Kidney (tissue), 14 donors: ENCODE data around the gene STX8. TPM values are rescaled to one million over a fixed set of nuclear protein-coding genes. Genes with fewer than 3 reads are reported as not detected.
A peak's percentile ranks its signal among the peaks of the same experiment; 100 is the strongest.

Source experiments
- DNase-seq, 5 donors: peaks; one replicate each; pipeline ENCODE4 v3.0.0-alpha.2; 2013 to 2020
- FAIRE-seq: peaks from 2 replicates; lab custom pipeline; 2012; peaks lifted over from hg19 to GRCh38; lab: Jason Lieb, UNC
- H3K27ac ChIP-seq, 2 donors: one replicate each; pipeline ENCODE4 v1.7.0; 2013; ENCODE audit warnings: low read depth in 2 of 2, low read length in 2 of 2, inconsistent platforms in 1 of 2
- H3K27me3 ChIP-seq: one replicate; pipeline ENCODE4 v1.7.1; 2013; ENCODE audit warnings: low read length, inconsistent platforms; ENCODE audit not compliant: control insufficient read depth, insufficient read depth
- H3K36me3 ChIP-seq, 3 donors: one replicate each; pipeline versions ENCODE4 v1.7.0 to v1.7.1; 2013; ENCODE audit warnings: low read length in 3 of 3, control low read depth in 1 of 3, inconsistent platforms in 1 of 3; ENCODE audit not compliant: insufficient read depth in 3 of 3, control insufficient read depth in 2 of 3
- H3K4me1 ChIP-seq, 3 donors: one replicate each; pipeline versions ENCODE4 v1.7.0 to v1.7.1; 2013; ENCODE audit warnings: low read length in 3 of 3, inconsistent platforms in 1 of 3, low read depth in 1 of 3; ENCODE audit not compliant: control insufficient read depth in 2 of 3, insufficient read depth in 2 of 3
- H3K4me3 ChIP-seq, 3 donors: one replicate each; pipeline versions ENCODE4 v1.7.0 to v1.8.1; 2013; ENCODE audit warnings: low read length in 3 of 3, control low read depth in 1 of 3, inconsistent platforms in 1 of 3
- H3K9ac ChIP-seq, 3 donors: one replicate each; pipeline versions ENCODE4 v1.7.0 to v1.7.1; 2013; ENCODE audit warnings: low read length in 3 of 3, control low read depth in 1 of 3, inconsistent platforms in 1 of 3
- H3K9me3 ChIP-seq, 3 donors: one replicate each; pipeline versions ENCODE4 v1.7.0 to v1.7.1; 2013; ENCODE audit warnings: low read length in 3 of 3, control low read depth in 1 of 3, inconsistent platforms in 1 of 3; ENCODE audit not compliant: control insufficient read depth in 2 of 3, insufficient read depth in 1 of 3
- CTCF ChIP-seq: IDR thresholded peaks from 3 replicates; pipeline ENCODE4 v1.5.1; 2012; ENCODE audit warnings: mild to moderate bottlenecking, moderate library complexity, borderline replicate concordance; ENCODE audit not compliant: insufficient read depth; ENCODE audit errors: extremely low read depth
- intact Hi-C: fragments of 100-400 bp; cut with DNase I; formaldehyde crosslinking; loops from one replicate; pipeline ENCODE4 v1.11.1; 2022
- polyA plus RNA-seq: library from polyadenylated mRNA; stranded (reverse); fragments of 350-450 nt; fragmentation: Illumina TruSeq; extraction: RNeasy Lipid Tissue Mini Kit (QIAGEN cat#74804); gene quantifications from one replicate; pipeline ENCODE4 v1.2.3, GENCODE V29; 2014; ENCODE audit warnings: low read depth, low replicate concordance; ENCODE audit not compliant: insufficient read depth
- total RNA-seq: library from RNA; stranded (reverse); fragmentation: NEBNext Ultra II Directional; extraction: Animal tissue kit (Norgen Biotek cat#: 25700); gene quantifications from one replicate; pipeline ENCODE4 v1.2.1, GENCODE V29; 2021
- donor health status: control.
- donor health status: control.
- donor health status: control.
- donor health status: control.
- donor health status: control.
- donor health status: DM: yes; HTN: yes; CAD: no.
- donor health status: Normal renal cell carcinoma (clear cell type).

STX8 gene
- total and polyA plus RNA-seq, 2 donors from 2014 or later: 67.2 to 127 TPM

- intact Hi-C loops: no loop called here
Measured at GRCh38 chr17:9435165-9435564, 140.5 kb downstream of the STX8 start.

GRCh38 chr17:9434642-9435057, 141.0 kb downstream of the STX8 start:
- H3K27ac ChIP-seq: peak overlapping the region in 1 of 2 donors; percentile 77

More at GRCh38 chr17:9435165-9435564, 140.5 kb downstream of the STX8 start:
- no peaks in the 10 kb centered on the region for H3K9me3 ChIP-seq
- no peak for TF ChIP-seq CTCF
- H3K4me1 ChIP-seq: peaks cover 0 to 15% (median 8%) of the 10 kb centered on the region in 3 donors
- H3K27ac ChIP-seq: peak overlapping the region in 1 of 2 donors; percentile 39
- FAIRE-seq: no peak
- no peak overlapping the region for H3K9ac ChIP-seq
- no peak overlapping the region for H3K4me3 ChIP-seq
- DNase-seq: no peak
- no peaks in the 10 kb centered on the region for H3K27me3 ChIP-seq
- H3K36me3 ChIP-seq: no peaks in the 10 kb centered on the region

GRCh38 chr17:9432934-9433421, 142.6 kb downstream of the STX8 start:
- no peaks in the 10 kb centered on the region for H3K27me3 ChIP-seq
- no peak for TF ChIP-seq CTCF
- H3K9me3 ChIP-seq: no peaks in the 10 kb centered on the region
- H3K27ac ChIP-seq: peak overlapping the region; percentile 64 to 91
- no peak overlapping the region for H3K4me3 ChIP-seq
- DNase-seq (no peak), FAIRE-seq (no peak)
- peaks cover 0 to 15% (median 8%) of the 10 kb centered on the region in 3 donors for H3K4me1 ChIP-seq
- intact Hi-C loops: no loop called here
- peak overlapping the region in 1 of 3 donors; percentile 10 for H3K9ac ChIP-seq
- no peaks in the 10 kb centered on the region for H3K36me3 ChIP-seq

More at GRCh38 chr17:9434642-9435057, 141.0 kb downstream of the STX8 start:
- Histone ChIP-seq H3K4me3 (no peak overlapping the region), H3K36me3 (no peaks in the 10 kb centered on the region), H3K9me3 (no peaks in the 10 kb centered on the region), H3K4me1 (peaks cover 0 to 15% (median 8%) of the 10 kb centered on the region in 3 donors), H3K9ac (no peak overlapping the region), H3K27me3 (no peaks in the 10 kb centered on the region)
- no peak for DNase-seq
- intact Hi-C loops: no loop called here
- no peak for TF ChIP-seq CTCF
- FAIRE-seq: no peak
